B cell (primary cell): ENCODE results near the gene CCDC93.

Experiments
- EZH2 ChIP-seq: IDR thresholded peaks from 2 replicates; pipeline ENCODE4 v1.6.1; 2012; ENCODE audit warnings: borderline replicate concordance, low read depth, mild to moderate bottlenecking, moderate library complexity, low read length; ENCODE audit not compliant: insufficient read depth, poor library complexity, severe bottlenecking
- TF ChIP-seq, protein P1 (sequence below): fragments of 200-600 bp; IDR thresholded peaks from one replicate; pipeline ENCODE4 v1.8.0; 2022; ENCODE audit warnings: antibody characterized with exemption, mild to moderate bottlenecking

DNA sequence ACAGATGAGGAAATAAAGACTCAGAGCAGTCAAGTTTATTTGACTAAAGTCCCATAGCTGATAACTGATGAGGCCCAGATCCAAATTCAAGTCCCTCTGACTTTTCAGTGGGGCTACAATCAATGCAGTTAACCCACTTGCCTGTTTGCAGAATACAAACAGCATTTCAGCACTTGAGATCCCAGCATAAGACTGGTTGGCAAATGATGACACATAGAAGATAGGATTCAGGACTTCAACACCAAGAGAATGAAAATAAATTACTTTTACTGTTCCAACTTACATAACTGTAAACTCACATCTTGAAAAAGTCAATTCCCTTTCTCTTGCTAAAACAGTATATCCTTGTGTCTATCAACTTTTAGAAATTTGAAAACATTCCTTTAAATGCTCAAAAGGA lies 61.2 kb downstream of the CCDC93 start:
- TF ChIP-seq, protein P1, sequence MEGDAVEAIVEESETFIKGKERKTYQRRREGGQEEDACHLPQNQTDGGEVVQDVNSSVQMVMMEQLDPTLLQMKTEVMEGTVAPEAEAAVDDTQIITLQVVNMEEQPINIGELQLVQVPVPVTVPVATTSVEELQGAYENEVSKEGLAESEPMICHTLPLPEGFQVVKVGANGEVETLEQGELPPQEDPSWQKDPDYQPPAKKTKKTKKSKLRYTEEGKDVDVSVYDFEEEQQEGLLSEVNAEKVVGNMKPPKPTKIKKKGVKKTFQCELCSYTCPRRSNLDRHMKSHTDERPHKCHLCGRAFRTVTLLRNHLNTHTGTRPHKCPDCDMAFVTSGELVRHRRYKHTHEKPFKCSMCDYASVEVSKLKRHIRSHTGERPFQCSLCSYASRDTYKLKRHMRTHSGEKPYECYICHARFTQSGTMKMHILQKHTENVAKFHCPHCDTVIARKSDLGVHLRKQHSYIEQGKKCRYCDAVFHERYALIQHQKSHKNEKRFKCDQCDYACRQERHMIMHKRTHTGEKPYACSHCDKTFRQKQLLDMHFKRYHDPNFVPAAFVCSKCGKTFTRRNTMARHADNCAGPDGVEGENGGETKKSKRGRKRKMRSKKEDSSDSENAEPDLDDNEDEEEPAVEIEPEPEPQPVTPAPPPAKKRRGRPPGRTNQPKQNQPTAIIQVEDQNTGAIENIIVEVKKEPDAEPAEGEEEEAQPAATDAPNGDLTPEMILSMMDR = no peak
- no peak for TF ChIP-seq EZH2
